HepG2 (cell line): ENCODE results near the gene EGLN1.

Source experiments
- ARNTL ChIP-seq: sonication (generic); formaldehyde crosslinking; IDR thresholded peaks from 2 replicates; pipeline ENCODE4 v1.4.0; 2020; ENCODE audit warnings: mild to moderate bottlenecking, missing genetic modification reagents
- FOXJ3 ChIP-seq: sonication (generic); formaldehyde crosslinking; IDR thresholded peaks from 2 replicates; pipeline ENCODE4 v1.4.0; 2020; ENCODE audit warnings: missing genetic modification reagents, mild to moderate bottlenecking, borderline replicate concordance
- MTA3 ChIP-seq: sonication (generic); formaldehyde crosslinking; IDR thresholded peaks from 2 replicates; pipeline ENCODE4 v1.4.0; 2020; ENCODE audit warnings: missing genetic modification reagents
- PBX3 ChIP-seq: sonication (generic); formaldehyde crosslinking; IDR thresholded peaks from 2 replicates; pipeline ENCODE4 v1.8.1; 2023; ENCODE audit warnings: missing genetic modification reagents, inconsistent platforms, borderline replicate concordance
- ZNF609 ChIP-seq: sonication (generic); formaldehyde crosslinking; IDR thresholded peaks from 2 replicates; pipeline ENCODE4 v1.4.0; 2020; ENCODE audit warnings: mild to moderate bottlenecking, missing genetic modification reagents, borderline replicate concordance
- ZSCAN29 ChIP-seq: sonication (generic); formaldehyde crosslinking; conservative IDR thresholded peaks from 2 replicates; pipeline ENCODE4 v1.4.0; 2020; ENCODE audit warnings: mild to moderate bottlenecking, missing genetic modification reagents
- TF ChIP-seq, protein P1 (sequence below): sonication (generic); formaldehyde crosslinking; IDR thresholded peaks from 2 replicates; pipeline ENCODE4 v1.8.0; 2022; ENCODE audit warnings: mild to moderate bottlenecking, missing genetic modification reagents

GRCh38 chr1:231381729-231382128 is 40.4 kb downstream of the EGLN1 start:
- no peak for TF ChIP-seq ZSCAN29 (CRISPR knock-in tag)
- no peak for TF ChIP-seq FOXJ3
- TF ChIP-seq, protein P1, sequence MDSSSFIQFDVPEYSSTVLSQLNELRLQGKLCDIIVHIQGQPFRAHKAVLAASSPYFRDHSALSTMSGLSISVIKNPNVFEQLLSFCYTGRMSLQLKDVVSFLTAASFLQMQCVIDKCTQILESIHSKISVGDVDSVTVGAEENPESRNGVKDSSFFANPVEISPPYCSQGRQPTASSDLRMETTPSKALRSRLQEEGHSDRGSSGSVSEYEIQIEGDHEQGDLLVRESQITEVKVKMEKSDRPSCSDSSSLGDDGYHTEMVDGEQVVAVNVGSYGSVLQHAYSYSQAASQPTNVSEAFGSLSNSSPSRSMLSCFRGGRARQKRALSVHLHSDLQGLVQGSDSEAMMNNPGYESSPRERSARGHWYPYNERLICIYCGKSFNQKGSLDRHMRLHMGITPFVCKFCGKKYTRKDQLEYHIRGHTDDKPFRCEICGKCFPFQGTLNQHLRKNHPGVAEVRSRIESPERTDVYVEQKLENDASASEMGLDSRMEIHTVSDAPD (CRISPR knock-in tag), result no peak
- TF ChIP-seq ZNF609 (CRISPR knock-in tag), result no peak
- no peak for TF ChIP-seq ARNTL (CRISPR knock-in tag)
- TF ChIP-seq PBX3 (CRISPR knock-in tag), result no peak
- TF ChIP-seq MTA3 (CRISPR knock-in tag), result no peak
